GM21723 (cell line): ENCODE measurements around the gene PRRT1B.

Source experiments
- ATAC-seq: cut with Tn5 transposase; IDR thresholded peaks from one replicate; pipeline ENCODE4 v1.9.1; 2021; ENCODE audit warnings: mild to moderate bottlenecking, moderate library complexity; ENCODE audit not compliant: unreplicated experiment

PRRT1B gene

GRCh38 chr9:131594906-131595665 lies 49.8 kb downstream of the PRRT1B start:
- ATAC-seq: no peak

DNA sequence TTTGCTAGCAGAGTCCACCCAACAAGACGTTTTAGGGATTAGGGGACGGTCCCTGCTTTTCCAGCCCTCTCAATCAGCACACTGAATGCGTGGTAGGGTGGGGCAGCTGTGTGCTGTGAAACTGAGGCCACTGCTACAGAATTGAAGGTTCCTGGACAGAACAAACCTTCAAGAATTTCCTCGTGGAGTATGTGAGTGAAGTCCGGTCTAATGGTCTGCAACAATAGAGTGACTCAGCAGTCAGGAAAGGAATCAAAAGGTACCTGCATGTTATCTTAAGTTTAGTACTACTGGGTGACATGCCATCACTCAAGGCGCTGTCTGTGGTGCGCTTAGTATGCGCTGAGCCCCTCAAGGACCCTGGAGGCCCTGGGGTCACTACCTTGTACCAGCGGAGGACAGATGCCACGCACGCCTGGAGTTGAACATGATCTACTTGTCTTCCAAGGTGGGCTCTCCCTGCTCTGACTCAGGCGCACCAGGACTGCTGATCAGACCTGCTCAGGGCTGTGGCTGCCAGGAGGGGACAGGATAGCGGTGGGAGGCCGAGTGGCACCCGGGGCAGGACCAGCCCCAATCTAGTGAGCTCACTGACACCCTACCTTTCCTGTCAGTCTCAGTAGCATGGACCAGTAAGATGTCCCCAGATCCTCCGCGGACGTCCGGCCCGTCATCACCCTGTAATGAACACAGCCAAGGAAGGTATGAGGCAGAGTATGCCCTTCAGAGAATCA lies 50.5 kb downstream of the PRRT1B start:
- ATAC-seq: no peak

DNA sequence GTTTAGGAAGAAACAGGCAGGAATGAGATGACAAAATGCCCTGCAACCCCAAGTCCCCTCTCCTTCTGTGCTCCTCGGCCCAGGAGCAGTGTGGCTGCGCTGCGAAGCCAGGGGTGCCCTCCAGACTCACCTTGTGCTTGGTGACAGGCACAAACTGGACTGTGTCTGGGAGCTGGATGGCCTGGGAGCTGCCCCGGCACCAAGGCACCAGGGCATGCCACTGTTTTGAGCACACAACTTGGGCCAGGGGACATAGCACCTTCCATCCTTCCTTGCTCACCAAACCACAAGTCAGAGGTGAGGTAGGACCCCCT lies 51.1 kb downstream of the PRRT1B start:
- no peak for ATAC-seq

- no peak for ATAC-seq
These were observed 51.9 kb downstream of the PRRT1B start for GRCh38 chr9:131597246-131597645.

GRCh38 chr9:131598121-131598520 lies 52.8 kb downstream of the PRRT1B start:
- no peak for ATAC-seq

GRCh38 chr9:131601683-131602181 lies 56.4 kb downstream of the PRRT1B start:
- no peak for ATAC-seq

GRCh38 chr9:131603199-131603598 lies 57.9 kb downstream of the PRRT1B start:
- ATAC-seq: no peak

- ATAC-seq: no peak
These were observed 58.6 kb downstream of the PRRT1B start for GRCh38 chr9:131603711-131604439.

GRCh38 chr9:131605770-131606590 lies 60.7 kb downstream of the PRRT1B start:
- ATAC-seq: no peak

DNA sequence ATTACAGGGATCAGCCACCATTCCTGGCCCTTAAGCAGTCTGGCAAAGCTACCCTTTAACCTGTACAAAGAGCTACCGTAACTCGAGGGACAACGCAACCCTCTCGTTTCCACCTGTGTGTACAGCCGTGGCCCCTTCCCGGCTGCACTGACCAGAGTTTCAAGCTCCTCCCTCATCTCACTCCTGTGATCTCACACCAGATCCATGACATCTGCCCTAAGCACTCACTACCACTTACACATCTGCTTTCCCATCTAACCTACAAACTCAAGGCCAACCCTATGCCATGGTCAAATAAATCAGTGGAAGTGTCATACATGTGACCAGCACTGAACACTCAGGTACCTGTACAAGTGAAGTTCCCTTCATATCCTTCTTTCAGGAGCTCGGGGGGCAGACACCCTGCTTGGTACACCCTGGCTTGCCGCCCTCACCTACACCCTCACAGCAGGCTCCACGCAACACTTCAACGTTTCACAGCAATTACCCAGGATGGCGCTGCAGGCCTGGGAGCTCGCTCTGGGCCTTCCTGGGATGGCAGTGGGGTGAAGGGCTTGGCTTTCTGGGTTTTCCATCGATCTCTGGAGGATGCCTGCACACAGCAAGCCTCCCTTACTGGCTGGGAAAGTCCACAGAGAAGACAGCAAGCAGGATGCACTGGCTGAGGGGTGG lies 61.7 kb downstream of the PRRT1B start:
- ATAC-seq: no peak

DNA sequence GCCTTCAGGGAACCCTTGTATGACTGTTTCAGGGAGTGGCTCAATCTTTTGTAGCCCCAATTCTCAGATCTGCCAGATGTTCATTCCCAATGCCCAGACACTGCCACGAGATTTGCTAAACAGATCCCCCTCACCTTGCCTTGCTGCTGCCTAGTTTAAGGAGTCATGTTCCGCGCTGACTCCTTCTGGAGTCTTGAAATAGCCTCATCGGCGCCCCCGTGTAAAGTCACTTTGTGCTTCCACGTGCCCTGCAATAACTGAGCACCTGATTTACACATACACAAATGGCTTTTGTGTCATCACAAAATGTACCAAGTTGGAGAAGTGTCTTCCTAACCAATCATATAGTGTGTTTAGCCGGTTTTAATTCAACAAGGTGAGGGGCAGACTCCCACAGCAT lies 62.3 kb downstream of the PRRT1B start:
- ATAC-seq: no peak

GRCh38 chr9:131608493-131609037 lies 63.2 kb downstream of the PRRT1B start:
- ATAC-seq: no peak
